SK-N-SH (cell line): Measurements from ENCODE around the gene GLDC. TPM values are rescaled to one million over a fixed set of nuclear protein-coding genes. Genes with fewer than 3 reads are reported as not detected.

Source experiments
- CTCF ChIA-PET: fragments of 300-600, 350-600 bp; formaldehyde crosslinking; extraction: SDS; loops from one replicate; lab custom pipeline; 2021; lab: Yijun Ruan, JAX
- POLR2A ChIA-PET: fragments of 350-600 bp; sonication (Branson Sonifier 250); formaldehyde crosslinking; extraction: SDS; loops from one replicate; lab custom pipeline; 2020; ENCODE audit warnings: antibody characterized with exemption, inconsistent platforms; lab: Yijun Ruan, JAX
- DNase-seq: peaks from one replicate; pipeline ENCODE4 v3.0.0; 2012
- H2AFZ ChIP-seq: fragments of 200-600 bp; sonication (generic); 2 replicates; pipeline ENCODE4 v1.8.1; 2016; ENCODE audit warnings: antibody characterized with exemption, mild to moderate bottlenecking, low read depth
- H3F3A ChIP-seq: fragments of 200-600 bp; sonication (generic); replicated peaks from 2 replicates; pipeline ENCODE3; 2016; ENCODE audit warnings: antibody characterized with exemption, mild to moderate bottlenecking; ENCODE audit not compliant: insufficient read depth
- H3K27ac ChIP-seq, 2 experiments: fragments of 200-500 bp in 1 of 2; fragments of 200-600 bp in 1 of 2; sonication (Bioruptor generic) in 1 of 2; sonication (generic), shearing (Covaris generic) in 1 of 2; 2 replicates each; pipeline versions ENCODE4 v1.5.1 to v1.6.1; 2014 to 2016; ENCODE audit warnings: low read depth in 2 of 2, inconsistent platforms in 1 of 2, low read length in 1 of 2, mild to moderate bottlenecking in 1 of 2, mixed read lengths in 1 of 2
- H3K27me3 ChIP-seq: fragments of 200-600 bp; sonication (generic), shearing (Covaris generic); 2 replicates; pipeline ENCODE4 v1.6.1; 2016; ENCODE audit warnings: mixed run types; ENCODE audit not compliant: insufficient read depth
- H3K36me3 ChIP-seq, 2 experiments: fragments of 200-500 bp in 1 of 2; fragments of 200-600 bp in 1 of 2; sonication (Bioruptor generic) in 1 of 2; sonication (generic) in 1 of 2; replicated peaks in 1 of 2; 2 replicates each; pipeline versions ENCODE3 to v1.5.1; 2014 to 2016; ENCODE audit warnings: low read length in 1 of 2, mild to moderate bottlenecking in 1 of 2; ENCODE audit not compliant: insufficient read depth in 2 of 2, control insufficient read depth in 1 of 2
- H3K4me1 ChIP-seq, 2 experiments: fragments of 200-500 bp in 1 of 2; fragments of 200-600 bp in 1 of 2; sonication (Bioruptor generic) in 1 of 2; sonication (generic), shearing (Covaris generic) in 1 of 2; 2 replicates each; pipeline versions ENCODE4 v1.5.1 to v1.6.1; 2014 to 2016; ENCODE audit warnings: low read depth in 1 of 2, low read length in 1 of 2, mixed run types in 1 of 2; ENCODE audit not compliant: insufficient read depth in 2 of 2, control insufficient read depth in 1 of 2
- H3K4me2 ChIP-seq: fragments of 200-600 bp; sonication (generic), shearing (Covaris generic); 2 replicates; pipeline ENCODE4 v1.6.1; 2017; ENCODE audit warnings: mixed run types
- H3K4me3 ChIP-seq, 2 experiments: fragments of 200-500 bp in 1 of 2; fragments of 200-600 bp in 1 of 2; sonication (Bioruptor generic) in 1 of 2; sonication (generic), shearing (Covaris generic) in 1 of 2; 2 replicates each; pipeline versions ENCODE4 v1.5.1 to v1.8.1; 2014 to 2016; ENCODE audit warnings: low read depth in 2 of 2, inconsistent platforms in 1 of 2, low read length in 1 of 2, mild to moderate bottlenecking in 1 of 2, mixed read lengths in 1 of 2, moderate library complexity in 1 of 2
- H3K79me2 ChIP-seq: fragments of 200-600 bp; sonication (generic); 2 replicates; pipeline ENCODE4 v1.8.1; 2017; ENCODE audit warnings: mild to moderate bottlenecking; ENCODE audit not compliant: insufficient read depth
- H3K9ac ChIP-seq: fragments of 200-600 bp; sonication (generic); 2 replicates; pipeline ENCODE4 v1.6.1; 2017; ENCODE audit warnings: mixed run types
- H3K9me2 ChIP-seq: fragments of 200-600 bp; sonication (generic); 2 replicates; pipeline ENCODE4 v1.6.1; 2017; ENCODE audit warnings: mixed run types
- H3K9me3 ChIP-seq: fragments of 200-600 bp; sonication (generic); 2 replicates; pipeline ENCODE4 v1.6.1; 2017; ENCODE audit warnings: mixed run types, mild to moderate bottlenecking, moderate library complexity
- H4K20me1 ChIP-seq: fragments of 200-600 bp; sonication (generic); 2 replicates; pipeline ENCODE4 v1.6.1; 2017; ENCODE audit warnings: mild to moderate bottlenecking, mixed run types; ENCODE audit not compliant: insufficient read depth
- ELF1 ChIP-seq: IDR thresholded peaks from 2 replicates; pipeline ENCODE4 v1.4.0; 2012
- EZH2phosphoT487 ChIP-seq: fragments of 200-600 bp; sonication (generic); IDR thresholded peaks from 2 replicates; pipeline ENCODE4 v1.6.1; 2017; ENCODE audit warnings: low read depth, mixed run types, mild to moderate bottlenecking, antibody characterized with exemption, moderate library complexity, borderline replicate concordance
- FOSL2 ChIP-seq: IDR thresholded peaks from 2 replicates; pipeline ENCODE4 v1.4.0; 2012; ENCODE audit warnings: low read depth, mild to moderate bottlenecking, moderate library complexity, borderline replicate concordance
- GABPA ChIP-seq: IDR thresholded peaks from 2 replicates; pipeline ENCODE4 v1.4.0; 2012; ENCODE audit warnings: low read depth, mild to moderate bottlenecking
- JUND ChIP-seq: IDR thresholded peaks from 2 replicates; pipeline ENCODE4 v1.4.0; 2012
- MEF2A ChIP-seq: IDR thresholded peaks from 2 replicates; pipeline ENCODE4 v1.4.0; 2012; ENCODE audit warnings: low read depth, borderline replicate concordance
- MXI1 ChIP-seq: IDR thresholded peaks from 2 replicates; pipeline ENCODE4 v1.6.1; 2012; ENCODE audit warnings: mild to moderate bottlenecking, low read depth, low read length, improper control_type of control experiment
- POLR2AphosphoS5 ChIP-seq: IDR thresholded peaks from 2 replicates; pipeline ENCODE4 v1.6.1; 2012; ENCODE audit warnings: low read depth, low read length
- RCOR1 ChIP-seq: fragments of 150-350 bp; IDR thresholded peaks from 2 replicates; pipeline ENCODE4 v1.6.1; 2017; ENCODE audit warnings: antibody characterized with exemption, low read length
- RXRA ChIP-seq: IDR thresholded peaks from 2 replicates; pipeline ENCODE4 v1.4.0; 2012; ENCODE audit warnings: low read depth, mild to moderate bottlenecking, borderline replicate concordance
- TAF1 ChIP-seq: IDR thresholded peaks from 2 replicates; pipeline ENCODE4 v1.6.1; 2012; ENCODE audit warnings: low read depth, mild to moderate bottlenecking, low read length, moderate library complexity, borderline replicate concordance
- TCF12 ChIP-seq: IDR thresholded peaks from 2 replicates; pipeline ENCODE4 v1.4.0; 2012
- TEAD4 ChIP-seq: IDR thresholded peaks from 2 replicates; pipeline ENCODE4 v1.4.0; 2012; ENCODE audit warnings: mild to moderate bottlenecking, borderline replicate concordance; ENCODE audit not compliant: insufficient read depth
- YY1 ChIP-seq: IDR thresholded peaks from 2 replicates; pipeline ENCODE4 v1.4.0; 2012; ENCODE audit warnings: low read depth, mild to moderate bottlenecking
- WGBS: methylation state at CpG from one replicate; pipeline ENCODE4 v1.1.6; 2017; ENCODE audit warnings: low lambda C conversion rate; 5-methylcytosine and 5-hydroxymethylcytosine counted together
- polyA plus RNA-seq, 3 experiments: library from polyadenylated mRNA; depleted of rRNA; stranded (reverse); fragments of >200 nt; gene quantifications; 2 replicates each; pipeline ENCODE4 v1.2.3, GENCODE V29; 2012
- TF ChIP-seq, protein P1 (sequence below): IDR thresholded peaks from 2 replicates; pipeline ENCODE4 v1.4.0; 2012; ENCODE audit warnings: low read depth
- TF ChIP-seq, protein P2 (sequence below): fragments of 150-350 bp; IDR thresholded peaks from 2 replicates; pipeline ENCODE4 v1.6.1; 2016; ENCODE audit warnings: mild to moderate bottlenecking, low read depth, low read length
- TF ChIP-seq, protein P3 (sequence below): IDR thresholded peaks from 2 replicates; pipeline ENCODE4; 2012
- TF ChIP-seq, protein P4 (sequence below): fragments of 150-350 bp; IDR thresholded peaks from 2 replicates; pipeline ENCODE4 v1.6.1; 2017; ENCODE audit warnings: antibody characterized with exemption, low read length, low read depth, borderline replicate concordance

The GLDC gene
- polyA plus RNA-seq, 1 of the 3 experiments (the other 2 are of a cell fraction), result 4.1 TPM

DNA sequence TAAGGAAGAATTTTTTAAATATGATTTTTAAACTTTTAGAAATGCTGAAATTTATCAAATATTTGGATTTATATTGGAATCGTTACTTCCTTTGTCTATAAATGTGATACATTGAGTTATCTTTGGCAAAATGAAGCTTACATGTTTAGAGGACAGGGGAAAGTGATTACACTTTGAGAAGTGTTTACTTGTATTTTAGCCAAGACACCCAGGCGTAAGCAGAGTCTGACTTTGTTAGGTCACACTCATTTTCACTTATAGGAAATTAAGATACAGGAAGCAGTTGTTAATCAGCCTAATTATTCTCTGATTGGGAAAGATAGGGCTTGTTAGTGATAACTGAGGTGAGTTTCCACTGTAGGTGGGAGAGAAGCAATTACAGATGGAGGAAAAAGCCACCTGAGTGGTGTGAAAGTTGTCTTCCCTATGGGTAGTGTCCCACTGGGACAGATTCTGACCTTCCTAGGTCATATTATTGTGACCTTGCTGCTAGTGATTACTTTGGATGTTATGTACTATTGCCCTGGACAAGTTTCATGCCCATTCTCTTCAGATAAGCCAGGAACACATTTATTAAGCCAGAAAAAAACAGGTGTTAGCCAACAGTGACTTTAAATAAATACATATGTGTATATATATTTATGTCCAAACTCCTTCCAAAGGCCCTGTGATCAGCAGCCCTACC is 143.9 kb downstream of the GLDC start:
- Histone ChIP-seq H3K9ac (no peak overlapping the region), H3K9me3 (no peaks in the 10 kb centered on the region), H2AFZ (no peak overlapping the region), H3K9me2 (no peaks in the 10 kb centered on the region), H3K36me3 (peaks cover 63 to 83% of the 10 kb centered on the region in 2 experiments), H4K20me1 (no peaks in the 10 kb centered on the region), H3K4me1 (peaks cover 0 to 19% of the 10 kb centered on the region in 2 experiments; a peak in 2 of 4 replicates), H3K27ac (no peak overlapping the region), H3K4me2 (no peak overlapping the region), H3K4me3 (no peak overlapping the region), H3K27me3 (no peaks in the 10 kb centered on the region), H3K79me2 (peaks cover 16% of the 10 kb centered on the region; the same call in 1 of the 2 replicates), H3F3A (peaks cover 8% of the 10 kb centered on the region)
- WGBS, result 95% methylated on average over 2 of the region's 2 CpGs
- no peak for TF ChIP-seq TEAD4
- TF ChIP-seq GABPA, result no peak
- TF ChIP-seq POLR2AphosphoS5, result no peak
- no peak for TF ChIP-seq RCOR1
- TF ChIP-seq MEF2A, result no peak
- no peak for TF ChIP-seq TCF12
- TF ChIP-seq FOSL2, result no peak
- no peak for TF ChIP-seq TAF1
- no peak for TF ChIP-seq JUND
- TF ChIP-seq YY1, result no peak
- TF ChIP-seq, protein P1, sequence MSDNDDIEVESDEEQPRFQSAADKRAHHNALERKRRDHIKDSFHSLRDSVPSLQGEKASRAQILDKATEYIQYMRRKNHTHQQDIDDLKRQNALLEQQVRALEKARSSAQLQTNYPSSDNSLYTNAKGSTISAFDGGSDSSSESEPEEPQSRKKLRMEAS, result no peak
- TF ChIP-seq MXI1, result no peak
- TF ChIP-seq, protein P2, sequence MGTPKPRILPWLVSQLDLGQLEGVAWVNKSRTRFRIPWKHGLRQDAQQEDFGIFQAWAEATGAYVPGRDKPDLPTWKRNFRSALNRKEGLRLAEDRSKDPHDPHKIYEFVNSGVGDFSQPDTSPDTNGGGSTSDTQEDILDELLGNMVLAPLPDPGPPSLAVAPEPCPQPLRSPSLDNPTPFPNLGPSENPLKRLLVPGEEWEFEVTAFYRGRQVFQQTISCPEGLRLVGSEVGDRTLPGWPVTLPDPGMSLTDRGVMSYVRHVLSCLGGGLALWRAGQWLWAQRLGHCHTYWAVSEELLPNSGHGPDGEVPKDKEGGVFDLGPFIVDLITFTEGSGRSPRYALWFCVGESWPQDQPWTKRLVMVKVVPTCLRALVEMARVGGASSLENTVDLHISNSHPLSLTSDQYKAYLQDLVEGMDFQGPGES, result no peak
- no peak for TF ChIP-seq ELF1
- TF ChIP-seq, protein P3, sequence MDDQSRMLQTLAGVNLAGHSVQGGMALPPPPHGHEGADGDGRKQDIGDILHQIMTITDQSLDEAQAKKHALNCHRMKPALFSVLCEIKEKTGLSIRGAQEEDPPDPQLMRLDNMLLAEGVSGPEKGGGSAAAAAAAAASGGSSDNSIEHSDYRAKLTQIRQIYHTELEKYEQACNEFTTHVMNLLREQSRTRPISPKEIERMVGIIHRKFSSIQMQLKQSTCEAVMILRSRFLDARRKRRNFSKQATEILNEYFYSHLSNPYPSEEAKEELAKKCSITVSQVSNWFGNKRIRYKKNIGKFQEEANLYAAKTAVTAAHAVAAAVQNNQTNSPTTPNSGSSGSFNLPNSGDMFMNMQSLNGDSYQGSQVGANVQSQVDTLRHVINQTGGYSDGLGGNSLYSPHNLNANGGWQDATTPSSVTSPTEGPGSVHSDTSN, result no peak
- no peak for TF ChIP-seq EZH2phosphoT487
- TF ChIP-seq RXRA, result no peak
- TF ChIP-seq, protein P4, sequence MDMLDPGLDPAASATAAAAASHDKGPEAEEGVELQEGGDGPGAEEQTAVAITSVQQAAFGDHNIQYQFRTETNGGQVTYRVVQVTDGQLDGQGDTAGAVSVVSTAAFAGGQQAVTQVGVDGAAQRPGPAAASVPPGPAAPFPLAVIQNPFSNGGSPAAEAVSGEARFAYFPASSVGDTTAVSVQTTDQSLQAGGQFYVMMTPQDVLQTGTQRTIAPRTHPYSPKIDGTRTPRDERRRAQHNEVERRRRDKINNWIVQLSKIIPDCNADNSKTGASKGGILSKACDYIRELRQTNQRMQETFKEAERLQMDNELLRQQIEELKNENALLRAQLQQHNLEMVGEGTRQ, result no peak
- CTCF ChIA-PET, result interaction anchor here (0.6 kb wide), 1 partner anchor 30 kb away, joined by 3 read pairs; no protein-coding TSS in a partner anchor
- DNase-seq, result no peak
- POLR2A ChIA-PET, result no interaction called here
